ENCODE results near the gene SLC25A26. TPM values are rescaled to one million over a fixed set of nuclear protein-coding genes. Genes with fewer than 3 reads are reported as not detected.

The SLC25A26 gene
- total and polyA plus RNA-seq, 2 of the 13 experiments (the other 11 are each of a cell fraction or from before 2014, with no cell fraction given) = 23.1 to 32.7 TPM

- TF ChIP-seq ZNF770 (CRISPR knock-in tag; IDR thresholded peaks at IDR 0.05) (no peak), GLI4 (CRISPR knock-in tag; IDR thresholded peaks at IDR 0.05; ENCODE audit: borderline replicate concordance) (no peak), NFE2L2 (IDR thresholded peaks at IDR 0.05; ENCODE audit: low read length) (no peak), PAWR (CRISPR knock-in tag; IDR thresholded peaks at IDR 0.05; ENCODE audit: borderline replicate concordance) (no peak), MEF2D (CRISPR knock-in tag; IDR thresholded peaks at IDR 0.05) (no peak)
Measured at GRCh38 chr3:66423791-66424190, 203.0 kb downstream of the SLC25A26 start (continued).

- no peak for TF ChIP-seq FOSL1 (CRISPR knock-in tag; IDR thresholded peaks at IDR 0.05; ENCODE audit: borderline replicate concordance)
- no peak for TF ChIP-seq RCOR2 (CRISPR knock-in tag; IDR thresholded peaks at IDR 0.05)
- TF ChIP-seq PBX2 (CRISPR knock-in tag; IDR thresholded peaks at IDR 0.05) = no peak
- TF ChIP-seq ETV6 (CRISPR knock-in tag; conservative IDR thresholded peaks at IDR 0.05) = no peak
- no peak for TF ChIP-seq PCBP2 (optimal IDR thresholded peaks at IDR 0.05; ENCODE audit: low read depth, low read length, poor library complexity, severe bottlenecking)
- no peak for TF ChIP-seq FOXA1 (IDR thresholded peaks at IDR 0.05)
- no peak for TF ChIP-seq FOXA1 (CRISPR knock-in tag; IDR thresholded peaks at IDR 0.05)
- TF ChIP-seq CEBPB (IDR thresholded peaks at IDR 0.05; ENCODE audit: borderline replicate concordance, low read depth, low read length) = no peak
- no peak for TF ChIP-seq JUNB (CRISPR knock-in tag; IDR thresholded peaks at IDR 0.05; ENCODE audit: borderline replicate concordance)
- no peak for TF ChIP-seq HIVEP1 (CRISPR knock-in tag; IDR thresholded peaks at IDR 0.05)
- no peak for TF ChIP-seq ZNF800 (CRISPR knock-in tag; IDR thresholded peaks at IDR 0.05)
- TF ChIP-seq DBP (CRISPR knock-in tag; IDR thresholded peaks at IDR 0.05; ENCODE audit: not compliant biosample characterization) = no peak
- Histone ChIP-seq H3K9ac (ENCODE audit: insufficient read depth, low read depth, low read length) (no peak overlapping the region), H3K27me3 (ENCODE audit: control insufficient read depth in 1 of 2, insufficient read depth in 2 of 2, low read length in 2 of 2) (no peaks in the 10 kb centered on the region), H3K79me2 (ENCODE audit: insufficient read depth, low read length) (peaks cover 19% of the 10 kb centered on the region), H3K27ac (ENCODE audit: extremely low read length, insufficient read depth, low read length) (no peak overlapping the region), H2AFZ (ENCODE audit: low read length) (no peak overlapping the region), H3K4me1 (ENCODE audit: insufficient read depth, low read length) (peaks cover 31% of the 10 kb centered on the region), H3K4me3 (replicated peaks in 1 of 3; ENCODE audit: insufficient read depth in 1 of 3, low read depth in 2 of 3, low read length in 3 of 3) (no peak overlapping the region), H4K20me1 (ENCODE audit: insufficient read depth, low read length) (no peaks in the 10 kb centered on the region), H3K4me2 (ENCODE audit: low read depth, low read length) (no peak overlapping the region), H3K9me3 (ENCODE audit: low read length) (peaks cover 19% of the 10 kb centered on the region), H3K36me3 (replicated peaks in 1 of 2; ENCODE audit: control insufficient read depth in 1 of 2, insufficient read depth in 2 of 2, low read length in 2 of 2) (no peaks in the 10 kb centered on the region; a peak in 2 of 5 replicates)
- FAIRE-seq (no peak), DNase-seq (ENCODE audit: low spot score) (no peak), ATAC-seq (no peak)
- POLR2A ChIA-PET = no interaction called here
- CTCF ChIA-PET (ENCODE audit: low intra/inter-chr PET ratio, low total read pairs) = no interaction called here
- intact Hi-C loops (cut with micrococcal nuclease; ENCODE audit: unreplicated experiment) (no loop called here), in situ Hi-C loops (cut with HindIII; ENCODE audit: extremely low pct_ligation_motif_present, low pct_unique_long_range_greater_than_20kb) (no loop called here)
- BruUV-seq (replicated peaks) = no TSS peak
- 100% methylated on average over 1 of the region's 5 CpGs for WGBS (ENCODE audit: low lambda C conversion rate)
Measured at GRCh38 chr3:66425032-66425431, 204.2 kb downstream of the SLC25A26 start.
